ENCODE results near the gene KLK7.

The KLK7 gene

GRCh38 chr19:51018745-51019543, 35.2 kb upstream of the KLK7 start:
- no peak overlapping the region for H3K9ac ChIP-seq (ENCODE audit: low read depth, low read length, poor library complexity, severe bottlenecking)
- H3K9me2 ChIP-seq (replicated peaks; ENCODE audit: low read depth, low read length): no peaks in the 10 kb centered on the region
- H3K36me3 ChIP-seq (ENCODE audit: insufficient read depth, low read length): no peaks in the 10 kb centered on the region
- no peak for TF ChIP-seq CTCF (conservative IDR thresholded peaks at IDR 0.05; ENCODE audit: low read length)
- no peak for TF ChIP-seq EZH2phosphoT487 (IDR thresholded peaks at IDR 0.05; ENCODE audit: borderline replicate concordance)
- H3K4me3 ChIP-seq (ENCODE audit: low read length, poor library complexity, severe bottlenecking): no peak overlapping the region
- no peaks in the 10 kb centered on the region for H4K20me1 ChIP-seq (ENCODE audit: insufficient read depth, low read length, poor library complexity, severe bottlenecking)
- H2AFZ ChIP-seq (ENCODE audit: low read length): no peak overlapping the region
- H3K9me3 ChIP-seq (ENCODE audit: insufficient read depth, low read depth, low read length): no peaks in the 10 kb centered on the region
- no peaks in the 10 kb centered on the region for H3K4me1 ChIP-seq (ENCODE audit: insufficient read depth, low read length, poor library complexity, severe bottlenecking)
- no peaks in the 10 kb centered on the region for H3K27me3 ChIP-seq (ENCODE audit: insufficient read depth, low read length, poor library complexity, severe bottlenecking)
- H3K4me2 ChIP-seq (ENCODE audit: low read depth, low read length, poor library complexity, severe bottlenecking): no peak overlapping the region
- no peaks in the 10 kb centered on the region for H3F3A ChIP-seq (ENCODE audit: low read depth)
- no peaks in the 10 kb centered on the region for H3K79me2 ChIP-seq (ENCODE audit: insufficient read depth, low read length)

- Histone ChIP-seq H3K36me3 (ENCODE audit: insufficient read depth, low read length) (no peaks in the 10 kb centered on the region), H2AFZ (ENCODE audit: low read length) (no peak overlapping the region), H3K4me3 (ENCODE audit: low read length, poor library complexity, severe bottlenecking) (no peak overlapping the region), H3K4me1 (ENCODE audit: insufficient read depth, low read length, poor library complexity, severe bottlenecking) (no peaks in the 10 kb centered on the region), H3F3A (ENCODE audit: low read depth) (no peaks in the 10 kb centered on the region), H3K9ac (ENCODE audit: low read depth, low read length, poor library complexity, severe bottlenecking) (no peak overlapping the region), H3K9me3 (ENCODE audit: insufficient read depth, low read depth, low read length) (no peaks in the 10 kb centered on the region), H4K20me1 (ENCODE audit: insufficient read depth, low read length, poor library complexity, severe bottlenecking) (no peaks in the 10 kb centered on the region), H3K79me2 (ENCODE audit: insufficient read depth, low read length) (no peaks in the 10 kb centered on the region), H3K9me2 (replicated peaks; ENCODE audit: low read depth, low read length) (no peaks in the 10 kb centered on the region), H3K27me3 (ENCODE audit: insufficient read depth, low read length, poor library complexity, severe bottlenecking) (no peaks in the 10 kb centered on the region), H3K4me2 (ENCODE audit: low read depth, low read length, poor library complexity, severe bottlenecking) (no peak overlapping the region)
- TF ChIP-seq EZH2phosphoT487 (IDR thresholded peaks at IDR 0.05; ENCODE audit: borderline replicate concordance) (no peak), CTCF (conservative IDR thresholded peaks at IDR 0.05; ENCODE audit: low read length) (peak; percentile 68)
Observed at GRCh38 chr19:51016798-51017683, 33.3 kb upstream of the KLK7 start.

- Histone ChIP-seq H3K4me1 (ENCODE audit: insufficient read depth, low read length, poor library complexity, severe bottlenecking) (no peaks in the 10 kb centered on the region), H3F3A (ENCODE audit: low read depth) (no peaks in the 10 kb centered on the region), H3K4me3 (ENCODE audit: low read length, poor library complexity, severe bottlenecking) (no peak overlapping the region), H2AFZ (ENCODE audit: low read length) (no peak overlapping the region), H3K9me2 (replicated peaks; ENCODE audit: low read depth, low read length) (no peaks in the 10 kb centered on the region), H3K9ac (ENCODE audit: low read depth, low read length, poor library complexity, severe bottlenecking) (no peak overlapping the region), H3K9me3 (ENCODE audit: insufficient read depth, low read depth, low read length) (no peaks in the 10 kb centered on the region), H3K27me3 (ENCODE audit: insufficient read depth, low read length, poor library complexity, severe bottlenecking) (no peaks in the 10 kb centered on the region), H3K36me3 (ENCODE audit: insufficient read depth, low read length) (no peaks in the 10 kb centered on the region), H3K79me2 (ENCODE audit: insufficient read depth, low read length) (no peaks in the 10 kb centered on the region), H4K20me1 (ENCODE audit: insufficient read depth, low read length, poor library complexity, severe bottlenecking) (no peaks in the 10 kb centered on the region), H3K4me2 (ENCODE audit: low read depth, low read length, poor library complexity, severe bottlenecking) (no peak overlapping the region)
- TF ChIP-seq EZH2phosphoT487 (IDR thresholded peaks at IDR 0.05; ENCODE audit: borderline replicate concordance) (no peak), CTCF (conservative IDR thresholded peaks at IDR 0.05; ENCODE audit: low read length) (no peak)
Observed at GRCh38 chr19:51015691-51016267, 32.1 kb upstream of the KLK7 start.

Data from Loucy (cell line).